Brain pericyte (primary cell): Measurements from ENCODE around the gene CNOT8.

Source experiments
- DNase-seq: peaks from one replicate; pipeline ENCODE4 v3.0.0-alpha.2; 2012; ENCODE audit warnings: low read depth, low spot score

The CNOT8 gene

DNA sequence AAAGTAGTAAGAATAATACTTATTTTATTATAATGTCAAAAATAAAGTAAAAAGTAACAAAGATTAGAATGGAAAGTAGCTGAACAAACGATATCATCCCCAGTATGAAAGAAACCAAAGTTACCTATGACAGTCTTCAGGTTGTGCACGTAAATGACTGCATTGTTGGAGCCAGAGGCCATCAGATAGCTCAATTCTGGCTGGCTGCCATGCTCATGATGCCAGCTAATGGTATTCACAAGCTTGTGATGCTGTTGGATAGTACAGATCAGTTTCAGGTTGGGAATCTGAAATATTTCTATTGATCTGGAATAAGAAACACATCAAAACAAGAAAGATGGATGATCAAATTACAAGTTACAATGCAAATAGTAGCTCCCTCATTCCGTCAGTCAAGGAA, 58.4 kb downstream of the CNOT8 start:
- no peak for DNase-seq

DNA sequence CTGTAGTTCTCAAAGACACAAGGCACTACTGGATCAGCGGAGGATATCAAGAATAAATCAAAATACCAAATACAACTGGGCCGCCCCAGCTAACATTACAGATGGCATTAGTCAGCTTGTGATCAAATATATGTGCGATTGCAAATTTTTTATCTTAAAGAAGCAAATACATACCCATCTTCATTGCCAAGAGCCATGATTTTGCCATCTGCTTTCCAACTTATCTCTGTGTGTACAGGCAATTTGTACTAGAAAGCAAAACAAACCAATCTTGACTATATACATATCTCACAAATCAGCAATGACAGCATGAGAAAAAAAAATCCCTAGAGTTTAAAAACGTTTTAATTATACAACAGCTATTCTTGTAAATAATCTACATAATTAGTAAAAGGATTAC, 59.3 kb downstream of the CNOT8 start:
- DNase-seq = no peak

DNA sequence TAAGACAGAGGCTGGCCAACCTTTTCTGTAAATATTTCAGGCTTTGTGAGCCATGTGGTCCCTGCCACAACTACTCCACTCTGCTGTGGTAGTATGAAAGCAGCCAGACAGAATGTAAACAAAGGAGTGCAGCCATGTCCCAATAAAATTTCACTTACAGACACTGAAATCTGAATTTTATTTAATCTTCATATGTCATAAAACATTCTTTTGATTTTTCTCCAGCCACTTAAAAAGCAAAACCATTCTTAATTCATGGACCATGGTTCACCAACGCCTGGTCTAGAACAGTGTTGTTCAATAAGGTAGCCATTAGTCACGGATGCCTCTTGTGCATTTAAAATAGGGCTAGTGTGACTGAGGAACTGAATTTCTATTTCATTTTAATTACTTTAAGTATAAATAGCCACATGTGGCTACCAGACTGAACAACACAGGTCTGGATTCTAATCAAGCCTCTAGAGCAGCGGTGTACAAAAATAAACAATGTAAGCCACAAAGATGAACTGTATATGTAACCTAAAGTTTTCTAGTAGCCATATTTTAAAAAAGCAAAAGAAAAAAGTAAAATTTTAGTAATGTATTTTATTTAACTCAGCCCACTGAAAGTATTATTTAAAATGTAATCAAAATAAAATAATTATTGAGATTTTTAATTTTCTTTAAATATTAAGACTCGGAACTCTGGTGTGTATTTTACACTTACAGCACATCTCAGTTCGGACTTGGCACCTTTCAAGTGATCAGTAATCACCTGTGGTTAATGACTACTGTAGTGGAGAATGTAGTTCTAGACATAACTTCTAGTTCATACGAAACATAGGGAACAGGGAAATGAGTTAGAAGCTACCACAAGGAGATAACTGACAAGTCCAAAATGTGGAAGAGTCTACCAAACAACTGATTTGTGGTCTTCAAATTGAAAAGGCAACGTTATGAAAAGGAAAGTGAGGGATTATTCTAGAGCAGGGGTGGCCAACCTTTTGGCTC, 65.3 kb downstream of the CNOT8 start:
- no peak for DNase-seq
